AG09319 (cell line): ENCODE data around the gene TBX2.
"Not testable (repeated sequence)": the region's sequence is repeated elsewhere in the genome, so short reads cannot be mapped to it uniquely, and the experiment has no call there.

Experiments used
- DNase-seq: peaks from one replicate; pipeline ENCODE4 v3.0.0-alpha.2; 2010; ENCODE audit warnings: low read depth; ENCODE audit errors: extremely low read depth
- CTCF ChIP-seq: IDR thresholded peaks from 2 replicates; pipeline ENCODE4 v1.5.1; 2011; ENCODE audit warnings: low read depth, mild to moderate bottlenecking, inconsistent platforms, low read length, moderate library complexity

Gene TBX2

GRCh38 chr17:61436995-61437704, 37.5 kb downstream of the TBX2 start:
- TF ChIP-seq CTCF = no peak
- no peak for DNase-seq

- DNase-seq = no peak
- no peak for TF ChIP-seq CTCF
Observed at GRCh38 chr17:61440697-61441096, 41.1 kb downstream of the TBX2 start.

DNA sequence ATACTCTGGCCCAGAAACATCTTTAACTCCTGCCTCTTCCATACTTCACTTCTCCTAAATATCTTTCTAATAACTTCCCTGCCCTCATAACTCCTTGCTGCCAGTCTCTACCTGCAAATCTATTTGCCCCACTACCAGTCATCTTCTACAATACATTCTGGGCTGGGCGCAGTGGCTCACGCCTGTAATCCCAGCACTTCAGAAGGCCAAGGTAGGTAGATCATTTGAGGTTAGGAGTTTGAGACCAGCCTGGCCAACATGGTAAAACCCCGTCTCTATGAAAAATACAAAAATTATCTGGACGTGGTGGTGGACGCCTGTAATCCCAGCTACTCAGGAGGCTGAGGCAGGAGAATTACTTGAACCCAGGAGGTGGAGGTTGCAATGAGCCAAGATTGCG, 41.9 kb downstream of the TBX2 start:
- not testable (repeated sequence) for DNase-seq

DNA sequence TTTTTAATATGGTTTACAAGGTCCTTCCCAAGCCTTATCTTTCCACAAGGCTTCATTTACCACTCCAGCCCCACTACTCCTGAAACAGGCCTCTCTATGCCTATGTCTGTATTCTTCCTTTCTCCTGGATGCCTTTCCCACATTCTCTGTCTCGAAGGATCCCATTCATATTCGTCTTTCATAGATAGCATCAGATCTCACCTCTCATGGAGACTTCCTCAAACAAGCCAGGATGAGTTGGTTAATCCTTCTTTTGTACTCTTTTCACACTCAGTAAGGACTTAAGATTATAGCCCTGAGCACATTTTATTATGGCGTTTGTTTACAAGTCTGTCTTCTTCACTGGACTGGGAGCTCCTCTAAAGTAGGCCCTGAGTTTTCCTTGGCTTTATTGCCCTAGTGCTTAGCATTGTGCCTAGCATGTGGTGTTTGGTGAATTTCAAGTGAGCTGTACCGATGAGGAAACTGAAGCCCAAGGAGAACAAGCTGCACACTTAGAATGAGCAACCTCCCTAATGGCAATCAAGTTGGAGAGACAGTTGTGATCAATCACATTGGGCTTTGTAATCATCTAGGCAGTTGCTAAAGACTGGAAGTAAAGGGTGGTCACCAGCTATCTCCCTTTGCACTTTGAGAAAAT, 42.6 kb downstream of the TBX2 start:
- no peak for TF ChIP-seq CTCF
- no peak for DNase-seq

DNA sequence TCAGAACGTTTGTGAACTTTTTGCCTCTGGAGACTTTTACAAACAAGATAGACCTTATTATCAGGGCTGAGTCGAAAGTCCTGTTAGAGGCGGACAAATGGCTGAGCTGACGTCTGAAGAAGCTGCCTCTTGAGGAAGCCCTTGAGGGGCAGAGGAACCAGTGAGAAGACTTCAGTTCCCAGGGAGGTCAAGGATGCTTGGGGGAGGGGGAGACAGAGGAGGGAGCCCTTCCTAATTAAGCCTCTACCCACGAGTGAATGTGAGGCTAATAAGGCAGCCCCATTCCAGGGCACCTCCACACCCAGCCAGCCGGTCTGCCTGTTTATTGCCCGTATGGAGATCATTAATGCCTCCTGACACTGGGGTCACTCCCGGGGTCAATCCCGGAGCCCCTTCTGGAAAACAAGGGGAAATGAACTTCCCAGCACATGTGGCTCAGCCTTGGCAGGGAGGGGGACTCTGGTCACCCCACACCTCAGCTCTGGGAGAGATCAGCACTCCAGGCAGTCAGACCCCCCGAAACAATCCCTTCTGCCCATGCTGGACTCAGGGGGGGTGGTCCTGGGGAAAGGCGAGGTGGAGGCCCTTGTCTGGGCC, 43.3 kb downstream of the TBX2 start:
- no peak for TF ChIP-seq CTCF
- DNase-seq = no peak

DNA sequence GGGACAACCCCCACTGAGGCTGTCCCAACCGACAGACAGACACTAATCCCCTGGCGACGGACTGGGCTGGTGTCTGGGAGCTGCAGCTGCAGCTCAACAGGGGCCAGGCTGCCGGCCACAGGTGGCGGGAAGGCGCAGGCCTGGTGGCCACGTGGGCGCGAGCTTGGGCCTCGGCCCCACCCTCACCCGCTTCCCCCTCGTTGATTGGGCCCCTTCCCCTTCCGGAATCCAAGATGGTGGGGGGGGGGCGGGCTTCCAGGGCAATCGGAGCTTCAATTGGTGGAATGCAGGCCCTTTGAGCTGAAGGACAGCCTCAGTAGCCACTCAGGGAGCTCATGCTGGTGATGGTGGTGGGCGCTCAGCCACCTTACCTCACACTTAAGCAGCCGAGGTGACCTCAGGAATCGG, 43.8 kb downstream of the TBX2 start:
- DNase-seq = no peak
- no peak for TF ChIP-seq CTCF

- TF ChIP-seq CTCF = no peak
- no peak for DNase-seq
Observed at GRCh38 chr17:61444075-61444474, 44.4 kb downstream of the TBX2 start.
